ENCODE results near the gene TTC12. TPM values are rescaled to one million over a fixed set of nuclear protein-coding genes. Genes with fewer than 3 reads are reported as not detected.
A peak's percentile ranks its signal among the peaks of the same experiment; 100 is the strongest.
"Not testable (repeated sequence)": the region's sequence is repeated elsewhere in the genome, so short reads cannot be mapped to it uniquely, and the experiment has no call there.

The TTC12 gene
- total and polyA plus RNA-seq, 8 donors: 4.3 to 13.9 (median 8.0) TPM

DNA sequence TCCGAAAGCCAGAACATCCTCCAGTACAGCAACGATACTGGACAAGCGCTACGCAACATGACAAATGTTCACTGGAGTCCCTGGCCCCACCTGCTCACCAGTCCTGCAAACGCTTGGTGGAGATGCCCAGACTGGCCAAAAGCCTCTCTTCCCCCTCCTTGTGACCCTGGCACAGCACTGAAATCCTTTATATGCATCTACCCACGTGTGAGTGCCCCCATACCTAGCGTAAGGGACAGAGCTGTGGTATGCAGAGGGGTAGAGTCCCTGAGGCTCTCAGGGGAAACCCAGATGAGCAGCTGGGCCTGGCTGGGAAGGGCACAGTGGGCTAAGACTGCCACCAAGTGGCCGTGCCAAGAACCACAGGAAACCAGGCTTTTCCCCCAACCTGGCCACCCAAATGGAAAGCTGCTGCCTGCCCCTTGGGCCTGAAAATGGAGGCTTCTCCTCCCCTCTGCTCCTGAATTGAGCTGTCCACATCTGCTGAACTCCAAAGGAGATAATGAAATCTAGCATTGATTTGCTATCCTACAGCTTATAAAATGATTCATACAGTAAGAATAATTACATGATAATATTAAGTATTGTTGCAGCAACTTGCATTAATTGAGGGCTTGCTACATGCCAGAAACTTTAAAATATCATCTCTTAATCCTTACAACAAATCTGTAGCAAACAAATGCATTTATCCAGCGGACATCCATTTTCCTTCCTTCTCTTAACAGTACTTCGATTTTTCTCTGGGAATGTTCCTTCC, 24.8 kb upstream of the TTC12 start:
- Histone ChIP-seq H3K4me3 (no peak overlapping the region), H3K36me3 (no peaks in the 10 kb centered on the region), H3K27me3 (peaks cover 0 to 6% (median 0%) of the 10 kb centered on the region in 4 donors), H3K9me3 (no peaks in the 10 kb centered on the region), H3K27ac (no peak overlapping the region), H3K4me1 (no peaks in the 10 kb centered on the region)
- WGBS, 2 donors: 35 to 38% methylated on average over 10 of the region's 10 CpGs
- DNase-seq (peak; percentile 30 to 84 (median 65)), ATAC-seq (peak; percentile 67 to 98 (median 94)), FAIRE-seq (no peak)
- TF ChIP-seq, protein P1, sequence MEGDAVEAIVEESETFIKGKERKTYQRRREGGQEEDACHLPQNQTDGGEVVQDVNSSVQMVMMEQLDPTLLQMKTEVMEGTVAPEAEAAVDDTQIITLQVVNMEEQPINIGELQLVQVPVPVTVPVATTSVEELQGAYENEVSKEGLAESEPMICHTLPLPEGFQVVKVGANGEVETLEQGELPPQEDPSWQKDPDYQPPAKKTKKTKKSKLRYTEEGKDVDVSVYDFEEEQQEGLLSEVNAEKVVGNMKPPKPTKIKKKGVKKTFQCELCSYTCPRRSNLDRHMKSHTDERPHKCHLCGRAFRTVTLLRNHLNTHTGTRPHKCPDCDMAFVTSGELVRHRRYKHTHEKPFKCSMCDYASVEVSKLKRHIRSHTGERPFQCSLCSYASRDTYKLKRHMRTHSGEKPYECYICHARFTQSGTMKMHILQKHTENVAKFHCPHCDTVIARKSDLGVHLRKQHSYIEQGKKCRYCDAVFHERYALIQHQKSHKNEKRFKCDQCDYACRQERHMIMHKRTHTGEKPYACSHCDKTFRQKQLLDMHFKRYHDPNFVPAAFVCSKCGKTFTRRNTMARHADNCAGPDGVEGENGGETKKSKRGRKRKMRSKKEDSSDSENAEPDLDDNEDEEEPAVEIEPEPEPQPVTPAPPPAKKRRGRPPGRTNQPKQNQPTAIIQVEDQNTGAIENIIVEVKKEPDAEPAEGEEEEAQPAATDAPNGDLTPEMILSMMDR (IDR thresholded peaks at IDR 0.05): peak; percentile 71 to 90 (median 89)
- intact Hi-C loops (cut with DNase I): loop anchor here in 2 of 3 donors (5.0 to 10.0 kb wide), 4 partner anchors 695 to 1002 kb away; no protein-coding TSS in a partner anchor

DNA sequence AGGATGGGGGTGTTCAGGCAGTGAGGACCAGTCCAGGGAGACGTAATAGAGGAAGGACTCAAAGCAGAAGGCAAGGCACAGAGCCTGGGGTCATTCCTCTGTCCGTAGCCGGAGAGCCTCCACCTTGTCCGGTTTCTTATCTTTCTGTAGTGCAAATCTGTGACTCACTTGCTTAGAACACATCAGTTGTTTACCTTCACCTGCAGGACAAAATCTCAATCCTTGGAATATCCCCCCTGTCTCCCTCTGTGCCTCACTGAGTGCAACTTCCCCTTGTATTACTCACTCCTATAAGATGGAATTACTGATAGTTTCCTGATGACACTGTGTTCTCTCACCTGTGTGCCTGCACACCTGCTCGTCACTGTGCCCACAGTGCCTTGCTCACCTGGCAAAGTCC, 20.4 kb upstream of the TTC12 start:
- Histone ChIP-seq H3K36me3 (no peaks in the 10 kb centered on the region), H3K27ac (no peak overlapping the region), H3K4me3 (no peak overlapping the region), H3K27me3 (peaks cover 0 to 10% (median 0%) of the 10 kb centered on the region in 4 donors), H3K4me1 (no peaks in the 10 kb centered on the region), H3K9me3 (no peaks in the 10 kb centered on the region)
- DNase-seq: no peak
- FAIRE-seq: no peak
- intact Hi-C loops (cut with DNase I): no loop called here
- TF ChIP-seq, protein P1 (IDR thresholded peaks at IDR 0.05): no peak
- ATAC-seq: no peak
- WGBS, 2 donors: 33 to 35% methylated on average over 5 of the region's 5 CpGs

DNA sequence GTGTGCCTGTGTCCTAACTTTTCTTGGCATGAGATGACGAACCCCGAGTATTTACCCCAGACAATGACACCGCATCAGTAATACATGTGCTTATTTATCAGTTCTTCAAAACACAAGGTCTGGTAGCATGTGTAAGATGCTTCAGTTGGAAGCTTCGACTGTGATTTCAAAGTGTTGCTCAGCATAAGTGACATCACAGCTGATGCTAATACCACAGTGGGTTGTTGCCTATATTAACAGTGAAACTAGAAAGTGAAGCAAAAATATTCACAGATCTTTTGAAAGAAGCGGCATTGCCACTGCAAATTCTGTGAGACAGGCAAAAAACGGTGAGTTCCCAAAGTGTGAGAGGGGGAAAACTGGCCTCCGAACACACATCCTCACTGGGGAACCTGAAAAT, 18.4 kb upstream of the TTC12 start:
- DNase-seq: no peak
- H3K36me3 ChIP-seq: no peaks in the 10 kb centered on the region
- no peak for FAIRE-seq
- 70 to 81% methylated on average over 7 of the region's 7 CpGs for WGBS, 2 donors
- H3K9me3 ChIP-seq: no peaks in the 10 kb centered on the region
- intact Hi-C loops (cut with DNase I): no loop called here
- no peak overlapping the region for H3K4me3 ChIP-seq
- H3K27ac ChIP-seq: no peak overlapping the region
- no peak for ATAC-seq
- no peaks in the 10 kb centered on the region for H3K4me1 ChIP-seq
- TF ChIP-seq, protein P1 (IDR thresholded peaks at IDR 0.05): no peak
- peaks cover 0 to 10% (median 0%) of the 10 kb centered on the region in 4 donors for H3K27me3 ChIP-seq

DNA sequence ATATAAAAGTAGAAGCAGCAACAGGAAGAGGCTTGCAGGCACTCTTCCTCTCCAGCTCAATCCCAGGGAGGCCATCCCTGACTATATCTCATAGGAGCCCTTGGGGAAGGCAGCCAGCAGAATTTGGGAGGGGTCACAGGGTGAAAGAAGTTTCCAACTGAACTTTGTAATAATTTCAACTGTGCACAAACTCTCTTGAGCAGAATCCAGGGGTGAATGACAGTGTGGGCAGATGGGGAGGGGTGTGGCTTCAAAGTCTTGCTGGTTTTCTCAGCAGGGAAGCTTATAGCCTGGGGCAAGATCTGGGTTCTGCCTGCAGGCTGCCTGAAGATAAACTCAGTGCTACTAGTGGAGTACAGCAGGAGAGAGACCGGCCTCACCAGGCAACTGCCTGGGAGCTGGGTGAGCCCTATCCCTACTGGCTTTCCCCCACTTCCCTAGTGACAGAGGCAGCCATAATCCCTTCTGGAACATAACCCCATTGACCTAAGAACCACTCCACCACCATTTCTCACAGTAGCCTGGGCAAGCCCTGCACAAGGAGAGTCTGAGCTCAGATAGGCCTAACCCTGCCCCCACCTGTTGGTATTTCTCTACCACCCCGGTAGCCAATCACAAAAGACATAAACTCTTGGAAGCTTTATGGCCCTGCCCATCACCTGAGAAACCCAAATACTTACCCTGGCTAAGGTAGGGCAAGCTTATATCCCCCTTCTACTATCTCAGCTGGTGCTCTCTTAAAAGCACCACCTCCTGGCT, 17.8 kb upstream of the TTC12 start:
- Histone ChIP-seq H3K36me3 (no peaks in the 10 kb centered on the region), H3K4me1 (no peaks in the 10 kb centered on the region), H3K9me3 (no peaks in the 10 kb centered on the region), H3K27me3 (peaks cover 0 to 10% (median 0%) of the 10 kb centered on the region in 4 donors), H3K4me3 (no peak overlapping the region), H3K27ac (no peak overlapping the region)
- 73 to 85% methylated on average over 2 of the region's 2 CpGs for WGBS, 2 donors
- DNase-seq: no peak
- intact Hi-C loops (cut with DNase I): no loop called here
- FAIRE-seq: no peak
- ATAC-seq: no peak
- TF ChIP-seq, protein P1 (IDR thresholded peaks at IDR 0.05): no peak

DNA sequence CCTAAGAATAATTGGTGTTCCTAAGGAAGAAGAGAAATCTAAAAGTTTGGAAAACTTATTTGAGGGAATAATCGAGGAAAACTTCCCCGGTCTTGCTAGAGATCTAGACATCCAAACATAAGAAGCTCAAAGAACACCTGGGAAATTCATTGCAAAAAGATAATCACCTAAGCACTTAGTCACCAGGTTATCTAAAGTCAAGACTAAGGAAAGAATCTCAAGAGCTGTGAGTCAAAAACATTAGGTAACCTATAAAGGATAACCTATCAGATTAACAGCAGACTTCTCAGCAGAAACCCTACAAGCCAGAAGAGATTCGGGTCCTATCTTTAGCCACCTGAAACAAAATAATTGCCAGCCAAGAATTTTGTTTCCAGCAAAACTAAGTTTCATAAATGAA, 15.9 kb upstream of the TTC12 start:
- FAIRE-seq; intact Hi-C loops (cut with DNase I); H3K4me3 ChIP-seq; H3K27me3 ChIP-seq; ATAC-seq; H3K36me3 ChIP-seq; DNase-seq; H3K27ac ChIP-seq; H3K4me1 ChIP-seq; H3K9me3 ChIP-seq: not testable (repeated sequence)
- 70 to 78% methylated on average over 3 of the region's 3 CpGs for WGBS, 2 donors
